Caki2 (cell line): ENCODE measurements around the gene RAB29. TPM values are rescaled to one million over a fixed set of nuclear protein-coding genes. Genes with fewer than 3 reads are reported as not detected.

Experiments
- DNase-seq: peaks from one replicate; pipeline ENCODE4 v3.0.0-alpha.2; 2015; ENCODE audit warnings: low read depth
- in situ Hi-C: cut with HindIII; loops from 2 replicates; pipeline ENCODE4 v1.10.0; 2016; ENCODE audit warnings: low sequenced_read_pairs, low pct_unique_long_range_greater_than_20kb, mixed read lengths
- total RNA-seq: library from RNA; depleted of rRNA; stranded (reverse); fragments of >200 nt; shearing (Covaris generic); gene quantifications from 2 replicates; pipeline ENCODE4 v1.2.3, GENCODE V29; 2014; ENCODE audit warnings: low replicate concordance

RAB29 gene
- total RNA-seq, 1 experiment from 2014 or later, result 4.0 TPM

DNA sequence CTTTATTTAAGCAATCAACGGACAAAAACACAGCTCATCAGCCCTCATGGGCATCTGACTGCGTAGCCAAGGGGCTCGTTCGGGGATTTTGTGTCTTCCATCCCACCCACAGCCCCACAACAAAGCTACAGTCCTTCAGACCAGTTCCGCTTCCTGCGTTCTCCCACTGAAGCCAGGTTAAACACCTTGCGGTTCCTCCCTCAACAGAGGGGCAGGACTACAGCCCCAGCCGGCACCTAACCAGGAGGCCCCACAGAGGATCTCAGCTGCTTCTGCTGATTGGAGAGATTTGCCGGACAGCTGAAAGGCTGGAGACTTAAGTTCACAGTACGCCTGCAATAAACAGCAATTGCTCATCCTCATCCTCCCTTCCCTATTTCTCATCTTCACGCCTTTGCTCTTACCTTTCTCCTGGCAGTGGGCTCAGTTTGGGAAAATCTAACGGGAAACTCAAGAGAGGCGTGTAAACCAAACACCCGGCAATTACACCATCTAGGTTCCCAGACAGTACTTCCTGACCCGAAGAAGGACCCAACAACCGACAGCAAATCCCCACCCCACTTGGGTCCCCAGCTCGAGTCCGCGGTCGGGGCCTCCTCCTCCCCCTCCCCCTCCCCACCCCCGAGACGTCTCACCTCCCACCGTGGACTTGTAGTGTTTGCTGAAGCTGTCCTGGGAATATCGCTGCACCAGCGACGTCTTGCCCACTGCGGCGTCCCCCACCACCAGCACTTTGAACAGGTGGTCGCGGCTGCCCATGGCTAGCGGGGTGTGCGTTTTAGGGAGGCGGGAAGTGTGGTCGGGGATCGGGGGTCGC is 876 bp downstream of the RAB29 start:
- DNase-seq, result no peak
- in situ Hi-C loops, result no loop called here

- no peak for DNase-seq
- in situ Hi-C loops, result no loop called here
Observed at GRCh38 chr1:205772607-205773032, 2.7 kb downstream of the RAB29 start.

DNA sequence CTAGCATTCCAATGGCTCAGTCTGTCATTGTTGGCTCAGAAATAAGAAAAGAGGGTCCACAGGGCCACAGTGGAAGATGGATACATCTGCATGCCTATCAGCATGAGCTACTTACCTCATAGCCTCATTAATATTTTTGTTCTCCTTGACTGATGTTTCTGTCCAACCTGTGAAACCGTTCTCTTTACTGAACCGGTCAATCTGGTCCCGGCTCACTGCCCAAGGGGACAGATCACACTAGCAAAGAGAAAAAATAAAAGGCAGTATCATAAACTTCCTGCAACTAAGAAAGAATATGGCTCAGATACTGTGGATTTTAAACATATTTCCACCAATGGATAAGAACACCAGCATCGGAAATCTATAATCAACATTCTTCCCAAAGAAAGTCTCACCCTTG is 4.7 kb downstream of the RAB29 start:
- no peak for DNase-seq
- in situ Hi-C loops, result no loop called here

GRCh38 chr1:205769641-205770365 is 5.5 kb downstream of the RAB29 start:
- in situ Hi-C loops, result no loop called here
- DNase-seq, result no peak

DNA sequence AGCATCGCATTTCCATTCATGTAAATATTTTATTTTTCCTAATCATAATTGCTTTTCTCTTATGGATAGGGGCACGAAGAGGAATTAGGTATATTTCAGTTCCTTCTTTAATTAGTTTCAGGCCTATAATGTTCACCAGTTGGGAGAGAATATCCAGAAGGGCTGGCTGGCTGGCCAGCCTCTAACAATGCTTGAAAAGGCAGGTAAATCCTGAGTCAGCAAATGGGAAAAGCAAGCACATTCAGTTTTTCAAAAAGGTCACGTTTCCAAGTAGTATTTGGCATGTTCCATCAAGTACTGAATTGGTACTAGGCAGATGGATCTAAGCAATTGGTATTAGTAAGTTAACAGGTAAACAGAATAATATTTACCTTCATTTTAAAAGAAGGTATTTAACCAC is 8.0 kb downstream of the RAB29 start:
- in situ Hi-C loops, result no loop called here

GRCh38 chr1:205766570-205766969 is 8.7 kb downstream of the RAB29 start:
- DNase-seq, result no peak
- in situ Hi-C loops, result no loop called here

More for the DNA sequence above, 8.0 kb downstream of the RAB29 start:
- no peak for DNase-seq

- in situ Hi-C loops, result no loop called here
- DNase-seq, result no peak
Observed at GRCh38 chr1:205766038-205766437, 9.2 kb downstream of the RAB29 start.

DNA sequence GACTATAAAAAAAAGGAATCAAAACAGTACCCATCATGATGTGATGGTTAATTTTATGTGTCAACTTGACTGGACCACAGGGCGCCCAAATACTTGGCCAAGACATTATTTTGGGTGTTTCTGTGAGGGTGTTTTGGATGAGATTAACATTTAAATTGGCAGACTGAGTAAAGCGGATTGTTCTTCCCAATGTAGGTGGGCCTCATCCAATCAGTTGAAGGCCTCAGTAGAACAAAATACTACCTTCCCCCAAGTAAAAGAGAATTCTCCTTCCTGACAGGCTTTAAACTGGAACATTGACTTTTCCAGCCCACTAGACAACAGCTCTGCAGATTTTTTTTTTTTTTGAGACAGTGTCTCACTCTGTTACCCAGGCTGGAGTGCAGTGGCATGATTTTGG is 10.7 kb downstream of the RAB29 start:
- DNase-seq, result no peak
- in situ Hi-C loops, result no loop called here

DNA sequence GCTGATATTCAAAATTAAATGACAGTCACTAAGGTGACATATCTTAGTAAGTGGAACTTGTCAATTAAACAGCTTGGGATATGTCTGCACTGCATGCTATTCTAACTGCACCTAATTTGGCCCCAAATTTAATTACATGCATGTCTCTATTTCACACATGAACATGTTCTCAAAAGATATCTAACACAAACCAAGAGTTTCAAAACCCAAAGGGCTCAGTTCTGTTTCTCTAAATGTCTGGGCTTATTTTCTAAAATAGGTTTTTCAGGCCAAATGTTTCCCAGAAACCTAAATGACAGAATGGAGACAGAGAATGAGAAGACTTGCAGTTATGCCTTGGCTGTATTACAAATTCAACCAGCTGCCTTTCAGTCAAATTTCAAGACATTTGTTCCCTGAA is 11.3 kb downstream of the RAB29 start:
- in situ Hi-C loops, result no loop called here

GRCh38 chr1:205760606-205761005 is 14.7 kb downstream of the RAB29 start:
- in situ Hi-C loops, result no loop called here
- no peak for DNase-seq

More for the DNA sequence above, 11.3 kb downstream of the RAB29 start:
- DNase-seq, result no peak

DNA sequence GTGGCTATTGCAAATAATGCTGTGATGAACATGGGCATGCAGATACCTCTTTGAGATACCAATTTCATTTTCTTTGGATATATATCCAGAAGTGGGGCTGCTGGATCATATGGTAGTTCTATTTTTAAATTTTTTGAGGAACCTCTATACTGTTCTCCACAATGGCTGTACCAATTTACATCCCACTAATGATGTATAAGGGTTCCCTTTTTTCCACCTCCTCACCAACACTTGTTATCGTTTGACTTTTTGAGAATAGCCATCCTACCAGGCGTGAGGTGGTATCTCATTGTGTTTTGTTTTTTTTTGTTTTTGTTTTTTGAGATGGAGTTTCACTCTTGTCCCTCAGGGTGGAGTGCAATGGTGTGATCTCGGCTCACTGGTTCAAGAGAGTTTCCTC is 18.7 kb downstream of the RAB29 start:
- in situ Hi-C loops, result no loop called here
- no peak for DNase-seq

DNA sequence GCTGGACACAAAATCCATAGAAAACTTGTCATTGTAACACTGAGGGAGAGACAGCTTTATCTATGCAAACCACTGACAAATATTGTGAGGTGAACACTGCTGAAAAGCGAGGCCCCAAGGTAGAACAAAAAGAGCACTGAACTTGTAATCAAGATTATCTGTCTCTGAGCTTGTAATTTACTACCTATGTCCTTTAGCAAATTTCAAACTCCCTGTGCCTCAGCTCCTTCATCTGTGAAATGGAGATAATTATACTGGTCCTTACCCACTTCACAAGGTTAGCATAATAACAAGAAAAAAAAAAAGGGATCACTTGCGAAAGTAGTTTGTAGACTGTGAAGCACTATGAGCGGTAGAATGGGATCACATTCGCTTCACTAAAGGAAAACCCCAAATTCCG is 20.4 kb downstream of the RAB29 start:
- in situ Hi-C loops, result no loop called here

GRCh38 chr1:205751036-205751651 is 24.1 kb downstream of the RAB29 start:
- in situ Hi-C loops, result no loop called here
- DNase-seq, result peak; percentile 53

More for the DNA sequence above, 20.4 kb downstream of the RAB29 start:
- DNase-seq, result no peak

- in situ Hi-C loops, result no loop called here
Observed at GRCh38 chr1:205750138-205751035, 24.9 kb downstream of the RAB29 start, which contains the start of gene NUCKS1. Gene NUCKS1 (minus strand): TSS chr1:205750182. CDS start chr1:205749973, 209 bp downstream.

GRCh38 chr1:205749234-205750137 is 25.8 kb downstream of the RAB29 start:
- DNase-seq, result peak; percentile 99
- in situ Hi-C loops, result no loop called here

More at GRCh38 chr1:205750138-205751035, 24.9 kb downstream of the RAB29 start, which contains the start of gene NUCKS1:
- peak; percentile 99 for DNase-seq

DNA sequence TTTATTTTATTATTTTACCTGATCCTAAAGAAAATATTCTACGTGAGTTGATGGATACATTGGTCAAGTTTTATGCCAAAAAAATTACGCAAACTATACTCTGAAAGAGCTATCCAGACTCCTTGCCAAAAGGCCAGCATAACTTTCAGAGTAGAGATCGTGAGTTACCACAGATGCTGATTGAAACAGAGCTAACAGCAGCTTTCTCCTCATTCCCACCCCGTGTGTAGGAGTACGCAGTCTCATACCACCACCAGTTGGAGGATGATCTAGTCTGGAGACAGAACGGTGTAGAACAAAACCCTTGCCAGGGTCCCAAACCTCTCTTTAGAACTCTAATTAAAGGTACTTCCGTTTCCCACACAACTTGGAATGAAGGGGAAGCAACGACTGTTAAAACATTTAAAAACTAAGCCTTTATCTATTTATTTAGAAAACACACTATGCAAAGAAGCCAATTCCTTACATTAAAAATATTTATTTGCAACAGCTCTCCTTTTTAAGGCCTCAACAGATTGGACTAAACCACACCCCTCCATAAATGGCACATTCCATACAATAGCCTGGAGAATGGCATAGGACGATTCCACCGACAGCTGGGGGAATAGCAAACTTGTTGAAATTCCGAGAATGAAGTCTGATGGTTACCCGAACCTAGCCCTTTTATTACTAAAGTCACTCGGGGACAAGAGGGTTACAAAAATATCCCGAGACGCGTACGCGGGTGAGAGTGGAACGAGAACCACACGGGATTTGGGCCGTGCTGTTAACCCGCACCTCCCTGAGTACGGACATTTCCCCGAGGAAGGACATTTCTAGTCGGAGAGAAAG is 26.7 kb downstream of the RAB29 start:
- in situ Hi-C loops, result no loop called here
- DNase-seq, result no peak
